ENCODE measurements around the gene LINC01488.

The LINC01488 gene

DNA sequence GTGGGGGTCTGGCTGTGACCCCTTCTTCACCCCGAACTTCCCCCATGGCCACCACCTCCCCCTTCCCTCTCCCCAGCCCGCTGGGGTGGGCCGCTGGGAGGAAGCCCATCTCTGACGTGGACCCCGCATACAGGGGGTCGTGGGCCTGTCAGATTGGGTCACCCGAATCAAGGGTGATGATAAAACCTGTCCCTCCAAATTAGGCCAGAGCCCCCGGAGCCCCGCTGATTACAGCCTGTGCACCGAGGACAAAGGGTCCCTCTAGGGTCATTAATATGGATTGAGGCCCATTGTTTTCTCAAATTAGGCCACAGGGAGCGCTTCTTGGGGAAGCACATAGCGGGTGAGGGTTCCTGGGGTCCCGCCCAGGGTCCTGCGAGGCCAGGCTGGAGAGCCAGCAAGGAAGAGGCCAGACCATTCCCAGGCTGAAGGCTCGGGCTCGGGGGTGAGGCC, 4.9 kb upstream of the LINC01488 start:
- no peak for TF ChIP-seq EZH2phosphoT487 (IDR thresholded peaks at IDR 0.05; ENCODE audit: borderline replicate concordance, low read length)
- TF ChIP-seq CTCF (IDR thresholded peaks at IDR 0.05; ENCODE audit: low read depth, low read length, poor library complexity, severe bottlenecking), result no peak
- no peaks in the 10 kb centered on the region for H3K27me3 ChIP-seq (ENCODE audit: control insufficient read depth, low read length)
- H3K9me2 ChIP-seq (replicated peaks; ENCODE audit: control insufficient read depth, low read length), result no peaks in the 10 kb centered on the region
- no peak overlapping the region for H3K27ac ChIP-seq (ENCODE audit: low read depth, low read length)
- H3K4me2 ChIP-seq (ENCODE audit: low read length), result no peak overlapping the region
- H3K4me3 ChIP-seq (ENCODE audit: low read length), result no peak overlapping the region
- H3K79me2 ChIP-seq (ENCODE audit: control insufficient read depth, low read length), result no peaks in the 10 kb centered on the region
- no peaks in the 10 kb centered on the region for H3K4me1 ChIP-seq (ENCODE audit: control insufficient read depth, low read length)
- no peaks in the 10 kb centered on the region for H3F3A ChIP-seq (ENCODE audit: control insufficient read depth, insufficient read depth)
- no peaks in the 10 kb centered on the region for H3K9me3 ChIP-seq (ENCODE audit: control insufficient read depth, insufficient read depth, low read length)
- H4K20me1 ChIP-seq (ENCODE audit: control insufficient read depth, insufficient read depth, low read depth, low read length), result no peaks in the 10 kb centered on the region
- H3K36me3 ChIP-seq (ENCODE audit: control insufficient read depth, low read length), result no peaks in the 10 kb centered on the region

DNA sequence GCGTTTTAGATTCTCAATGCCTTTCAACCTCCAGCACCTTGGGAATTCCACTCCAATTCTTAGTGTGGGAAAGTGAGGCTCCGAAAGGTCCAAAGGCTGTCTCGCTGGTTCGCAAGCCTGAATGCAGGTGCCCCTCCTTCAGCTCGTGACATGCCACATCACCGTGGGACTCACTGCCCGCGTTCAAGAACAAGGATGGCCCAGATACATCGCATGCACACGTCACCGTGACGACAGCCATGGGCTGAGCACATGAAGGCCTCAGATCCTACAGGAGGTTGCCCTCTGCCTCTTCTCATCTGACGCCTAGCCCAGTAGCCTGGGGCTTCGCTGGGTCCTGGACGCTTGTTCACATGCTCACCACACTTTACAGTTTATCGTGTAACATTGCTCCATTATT, 4.4 kb upstream of the LINC01488 start:
- Histone ChIP-seq H3K4me1 (ENCODE audit: control insufficient read depth, low read length) (no peaks in the 10 kb centered on the region), H3K27me3 (ENCODE audit: control insufficient read depth, low read length) (no peaks in the 10 kb centered on the region), H3K4me3 (ENCODE audit: low read length) (no peak overlapping the region), H3F3A (ENCODE audit: control insufficient read depth, insufficient read depth) (no peaks in the 10 kb centered on the region), H3K36me3 (ENCODE audit: control insufficient read depth, low read length) (no peaks in the 10 kb centered on the region), H3K4me2 (ENCODE audit: low read length) (no peak overlapping the region), H3K9me3 (ENCODE audit: control insufficient read depth, insufficient read depth, low read length) (no peaks in the 10 kb centered on the region), H3K79me2 (ENCODE audit: control insufficient read depth, low read length) (no peaks in the 10 kb centered on the region), H3K9me2 (replicated peaks; ENCODE audit: control insufficient read depth, low read length) (no peaks in the 10 kb centered on the region), H3K27ac (ENCODE audit: low read depth, low read length) (no peak overlapping the region), H4K20me1 (ENCODE audit: control insufficient read depth, insufficient read depth, low read depth, low read length) (no peaks in the 10 kb centered on the region)
- TF ChIP-seq CTCF (IDR thresholded peaks at IDR 0.05; ENCODE audit: low read depth, low read length, poor library complexity, severe bottlenecking) (no peak), EZH2phosphoT487 (IDR thresholded peaks at IDR 0.05; ENCODE audit: borderline replicate concordance, low read length) (no peak)

- Histone ChIP-seq H3K4me1 (ENCODE audit: control insufficient read depth, low read length) (no peaks in the 10 kb centered on the region), H3K4me2 (ENCODE audit: low read length) (no peak overlapping the region), H3K27me3 (ENCODE audit: control insufficient read depth, low read length) (no peaks in the 10 kb centered on the region), H3K4me3 (ENCODE audit: low read length) (no peak overlapping the region), H3K9me3 (ENCODE audit: control insufficient read depth, insufficient read depth, low read length) (no peaks in the 10 kb centered on the region), H3K79me2 (ENCODE audit: control insufficient read depth, low read length) (no peaks in the 10 kb centered on the region), H3K9me2 (replicated peaks; ENCODE audit: control insufficient read depth, low read length) (no peaks in the 10 kb centered on the region), H3K27ac (ENCODE audit: low read depth, low read length) (no peak overlapping the region), H4K20me1 (ENCODE audit: control insufficient read depth, insufficient read depth, low read depth, low read length) (no peaks in the 10 kb centered on the region), H3F3A (ENCODE audit: control insufficient read depth, insufficient read depth) (no peaks in the 10 kb centered on the region), H3K36me3 (ENCODE audit: control insufficient read depth, low read length) (no peaks in the 10 kb centered on the region)
- TF ChIP-seq EZH2phosphoT487 (IDR thresholded peaks at IDR 0.05; ENCODE audit: borderline replicate concordance, low read length) (no peak), CTCF (IDR thresholded peaks at IDR 0.05; ENCODE audit: low read depth, low read length, poor library complexity, severe bottlenecking) (no peak)
Observed at GRCh38 chr11:69479591-69480271, 1.7 kb upstream of the LINC01488 start.

All from DOHH2 (cell line).